Embryonic facial prominence (tissue), 1 donor: ENCODE data around the gene PROSER1.
"Not testable (repeated sequence)": the region's sequence is repeated elsewhere in the genome, so short reads cannot be mapped to it uniquely, and the experiment has no call there.

Source experiments
- DNase-seq: peaks from one replicate; pipeline ENCODE4 v3.0.0-alpha.2; 2016; ENCODE audit errors: extremely low spot score

PROSER1 gene

GRCh38 chr13:39025433-39025839 lies 12.5 kb downstream of the PROSER1 start:
- DNase-seq, result no peak

DNA sequence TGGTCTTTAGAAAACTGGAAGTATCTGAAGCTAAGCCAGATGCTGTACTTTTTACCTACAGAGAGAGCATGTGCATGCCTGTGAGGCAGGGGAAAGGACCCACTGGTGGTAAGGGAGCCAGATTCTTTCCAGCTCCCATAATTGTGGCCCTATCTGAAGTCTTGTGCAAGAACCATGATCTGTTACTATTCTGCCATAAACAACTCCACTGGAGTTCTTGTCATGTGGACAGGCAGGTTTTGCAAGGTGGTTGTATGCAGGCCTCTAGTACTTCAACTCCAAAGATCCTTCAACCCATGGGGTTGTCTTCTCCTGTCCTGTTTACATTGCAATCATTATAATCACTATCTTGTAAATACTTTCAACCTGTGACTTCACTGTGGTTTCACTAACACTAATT lies 14.1 kb downstream of the PROSER1 start:
- DNase-seq, result no peak

DNA sequence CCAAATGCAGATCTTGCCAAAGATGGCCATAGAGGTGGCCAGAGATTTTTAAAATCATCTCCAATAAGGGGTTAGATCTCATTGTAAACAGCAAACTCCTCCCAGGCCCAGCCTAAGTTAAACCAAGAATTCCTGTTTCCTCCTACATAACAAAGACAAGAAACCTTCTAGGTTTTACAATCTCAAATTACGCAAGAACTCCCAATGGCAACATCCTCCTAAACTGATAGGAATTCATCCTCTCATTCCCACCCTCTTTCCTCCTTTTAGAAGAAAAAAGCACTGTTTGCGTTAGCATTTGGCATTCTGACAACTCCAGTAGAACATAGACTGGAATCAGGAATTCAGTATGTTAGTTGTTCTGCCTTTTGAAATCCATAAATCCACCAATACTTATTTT lies 14.6 kb downstream of the PROSER1 start:
- no peak for DNase-seq

GRCh38 chr13:39020853-39021462 lies 16.9 kb downstream of the PROSER1 start:
- no peak for DNase-seq

GRCh38 chr13:39016787-39017186 lies 21.1 kb downstream of the PROSER1 start:
- no peak for DNase-seq

DNA sequence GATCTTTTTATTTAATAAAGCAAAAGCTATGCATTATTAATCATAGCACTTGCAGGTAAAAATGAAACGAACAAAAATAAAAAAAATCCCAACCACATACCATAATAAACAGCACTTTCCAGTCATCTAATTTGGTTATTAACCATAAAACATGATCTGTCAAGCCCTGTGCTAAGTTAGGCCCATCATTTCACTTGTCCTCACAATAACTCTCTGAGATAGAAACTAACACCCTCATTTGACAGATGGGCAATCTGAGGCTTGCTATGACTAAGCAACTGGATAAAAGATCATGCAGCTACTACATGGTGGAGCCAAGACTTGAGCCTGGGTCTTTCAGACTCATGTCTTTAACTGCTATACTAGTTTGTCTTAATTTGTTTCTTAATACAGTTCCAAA lies 21.8 kb downstream of the PROSER1 start:
- no peak for DNase-seq

GRCh38 chr13:39013462-39013861 lies 24.4 kb downstream of the PROSER1 start:
- no peak for DNase-seq

DNA sequence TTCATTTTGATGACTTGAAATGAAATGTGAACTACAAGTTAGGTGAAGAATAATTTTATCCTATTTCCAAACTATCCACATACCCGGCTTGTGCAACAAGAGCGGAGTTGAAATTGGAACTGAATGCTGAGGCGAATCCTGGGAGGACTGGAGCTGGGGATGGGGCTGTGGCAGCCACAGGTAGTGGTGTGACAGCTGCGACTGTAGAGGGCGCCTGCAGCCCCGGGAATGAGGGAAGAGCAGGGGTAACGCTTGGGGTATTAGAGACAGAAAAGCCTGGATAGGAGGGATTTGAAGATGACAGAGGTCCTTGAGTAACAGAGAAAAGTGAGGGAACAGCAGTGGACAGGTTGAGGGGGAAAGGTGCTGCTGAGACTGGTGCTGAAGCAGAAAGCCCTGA lies 25.3 kb downstream of the PROSER1 start:
- no peak for DNase-seq

DNA sequence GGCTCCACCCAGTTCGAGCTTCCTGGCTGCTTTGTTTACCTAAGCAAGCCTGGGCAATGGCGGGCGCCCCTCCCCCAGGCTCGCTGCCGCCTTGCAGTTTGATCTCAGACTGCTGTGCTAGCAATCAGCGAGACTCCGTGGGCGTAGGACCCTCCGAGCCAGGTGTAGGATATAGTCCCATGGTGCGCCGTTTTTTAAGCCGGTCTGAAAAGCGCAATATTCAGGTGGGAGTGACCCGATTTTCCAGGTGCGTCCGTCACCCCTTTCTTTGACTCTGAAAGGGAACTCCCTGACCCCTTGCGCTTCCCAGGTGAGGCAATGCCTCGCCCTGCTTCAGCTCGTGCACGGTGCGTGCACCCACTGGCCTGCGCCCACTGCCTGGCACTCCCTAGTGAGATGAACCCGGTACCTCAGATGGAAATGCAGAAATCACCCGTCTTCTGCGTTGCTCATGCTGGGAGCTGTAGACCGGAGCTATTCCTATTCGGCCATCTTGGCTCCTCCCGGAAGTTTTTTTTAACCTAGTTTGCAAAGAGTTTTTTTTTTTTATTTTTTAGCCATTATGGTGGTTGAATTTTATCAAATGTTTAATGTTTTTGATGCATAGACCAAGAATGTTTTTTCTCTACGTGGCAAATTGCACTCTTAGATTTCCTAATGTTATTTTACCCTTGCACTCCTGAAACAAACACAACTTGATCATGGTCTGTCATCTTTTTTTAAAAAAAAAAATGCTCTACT lies 31.3 kb downstream of the PROSER1 start:
- DNase-seq, result not testable (repeated sequence)

DNA sequence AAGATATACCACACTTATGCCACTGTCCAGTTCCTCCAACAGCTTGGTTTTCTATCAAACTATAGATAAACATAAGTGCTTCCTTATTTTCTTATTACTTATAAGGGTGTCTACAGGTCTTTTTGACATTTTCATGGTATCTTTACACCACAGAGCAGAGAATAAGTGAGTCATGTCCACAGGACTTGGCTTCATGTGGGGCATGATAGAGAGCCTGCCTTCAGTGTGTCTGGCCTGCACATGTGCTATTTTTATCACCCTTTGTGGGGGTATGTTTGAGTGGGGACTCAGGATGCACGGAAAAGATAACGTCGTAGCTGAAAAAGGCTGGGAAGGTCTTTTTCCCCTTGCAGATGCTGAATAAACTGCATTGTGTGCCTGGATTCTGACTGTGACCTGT lies 39.1 kb downstream of the PROSER1 start:
- no peak for DNase-seq

DNA sequence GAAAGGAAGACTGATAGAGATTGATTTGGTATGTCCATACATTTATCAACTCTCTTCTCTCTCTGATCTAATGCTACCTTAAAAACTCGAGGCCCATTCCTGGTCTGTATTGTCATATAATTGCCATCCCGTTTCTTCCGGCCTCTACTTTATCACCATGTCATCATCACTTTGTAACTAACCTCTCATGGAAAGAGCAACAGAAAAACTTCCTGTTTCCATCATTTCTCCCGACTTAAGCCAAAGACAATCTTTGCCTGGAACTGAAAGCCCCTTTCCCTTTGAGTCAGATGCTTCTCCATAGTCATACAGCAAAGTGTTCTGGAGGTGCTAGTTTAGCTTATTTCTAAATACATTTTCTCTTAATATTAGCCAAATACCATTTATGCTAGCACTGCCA lies 44.5 kb downstream of the PROSER1 start:
- no peak for DNase-seq

DNA sequence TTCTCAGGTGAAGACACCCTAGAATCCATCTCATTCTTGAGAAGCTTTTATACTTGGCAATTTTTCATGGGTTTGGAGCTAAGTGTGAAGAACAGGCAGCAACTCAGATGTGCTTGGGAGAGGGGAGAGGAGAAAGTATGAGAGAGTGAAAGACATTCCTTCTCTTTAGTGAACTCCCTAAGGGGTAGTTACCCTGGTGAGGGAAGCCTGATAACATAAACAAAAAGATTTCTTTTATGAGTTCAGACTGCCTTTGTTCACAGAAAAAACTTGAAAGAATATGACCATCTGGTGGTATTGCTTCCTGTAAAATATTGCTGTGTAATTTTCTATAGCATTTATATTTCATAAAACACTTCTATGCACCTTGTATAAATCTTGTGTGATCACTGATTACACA lies 47.2 kb downstream of the PROSER1 start, which contains the start of gene STOML3:
STOML3 (minus strand) TSS at position 139 of the 400 bp plus-strand sequence; CDS start at position 29, 110 bp downstream.
- DNase-seq, result no peak

- DNase-seq, result no peak
Observed at GRCh38 chr13:38981096-38981495, 56.8 kb downstream of the PROSER1 start.

DNA sequence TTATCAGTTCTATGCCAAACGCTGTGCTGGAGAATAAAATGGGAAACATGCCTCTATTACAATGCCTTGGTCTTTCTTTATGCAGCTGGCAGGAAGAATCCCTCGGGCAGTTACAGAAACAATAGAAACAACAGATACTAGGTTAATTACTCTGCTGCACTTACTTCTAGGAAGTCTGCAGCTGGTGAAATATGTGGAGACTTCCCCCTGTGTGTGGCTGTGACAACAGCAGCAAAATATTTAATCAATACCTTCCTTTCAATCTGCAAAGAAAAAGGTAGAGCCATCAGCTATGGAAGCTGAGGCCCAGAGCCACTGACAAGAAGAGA lies 57.2 kb downstream of the PROSER1 start:
- no peak for DNase-seq

- DNase-seq, result no peak
Observed at GRCh38 chr13:38979891-38980749, 57.8 kb downstream of the PROSER1 start.

GRCh38 chr13:38970380-38971051 lies 67.4 kb downstream of the PROSER1 start:
- DNase-seq, result no peak

- DNase-seq, result no peak
Observed at GRCh38 chr13:38969187-38969586, 68.7 kb downstream of the PROSER1 start.

DNA sequence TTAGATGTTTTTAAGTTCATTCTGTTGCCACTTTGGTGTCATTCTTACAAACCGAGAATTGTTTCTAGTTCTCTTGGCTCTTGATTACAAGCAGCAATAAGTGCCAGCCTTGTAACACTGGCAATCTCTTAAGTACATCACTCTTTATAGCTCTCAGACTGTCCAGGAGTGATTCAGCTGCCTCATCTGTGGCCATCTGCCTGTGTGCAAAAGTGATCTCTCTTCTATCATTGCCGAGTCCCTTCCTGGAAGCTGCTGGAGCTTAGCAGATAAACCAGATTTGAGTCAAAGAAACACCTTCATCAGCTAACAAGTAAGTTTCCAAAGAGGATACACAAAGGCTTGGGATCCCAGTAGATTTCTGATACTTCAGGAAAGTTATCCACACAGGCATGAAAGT lies 70.4 kb downstream of the PROSER1 start:
- DNase-seq, result no peak

- no peak for DNase-seq
Observed at GRCh38 chr13:38965281-38965680, 72.6 kb downstream of the PROSER1 start.

DNA sequence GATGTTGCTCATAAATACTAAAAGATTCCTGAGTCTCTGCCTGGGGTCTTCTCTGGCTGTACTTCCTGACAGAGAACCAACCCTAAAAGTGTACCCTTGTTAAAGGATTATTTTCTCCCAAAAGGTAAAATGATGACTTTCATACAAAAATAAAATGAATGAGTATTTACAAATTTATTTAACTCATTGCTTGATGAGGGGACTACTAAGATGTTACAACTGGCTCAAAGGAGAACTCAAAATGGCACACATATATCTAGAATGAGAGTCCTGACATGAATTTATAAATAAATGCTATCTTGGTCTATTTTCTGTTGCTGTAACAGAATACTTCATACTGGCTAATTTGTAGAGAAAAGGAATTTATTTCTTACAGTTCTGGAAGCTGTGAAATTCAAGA lies 77.7 kb downstream of the PROSER1 start:
- DNase-seq, result no peak
